Measurements from ENCODE around the gene ODAD4. TPM values are rescaled to one million over a fixed set of nuclear protein-coding genes. Genes with fewer than 3 reads are reported as not detected.
"Not testable (repeated sequence)": the region's sequence is repeated elsewhere in the genome, so short reads cannot be mapped to it uniquely, and the experiment has no call there.

ODAD4 gene
- total RNA-seq, 1 experiment from 2014 or later: 0.69 TPM

- H3K9me3 ChIP-seq (ENCODE audit: control insufficient read depth, insufficient read depth, low read depth, low read length): no peaks in the 10 kb centered on the region
- intact Hi-C loops (cut with micrococcal nuclease; ENCODE audit: unreplicated experiment): no loop called here
- BruUV-seq (replicated peaks): TSS peak; percentile 4
- H3K36me3 ChIP-seq (ENCODE audit: control insufficient read depth, insufficient read depth, low read length): no peaks in the 10 kb centered on the region; the same call in 1 of the 2 replicates
- TF ChIP-seq SIN3A (IDR thresholded peaks at IDR 0.05; ENCODE audit: borderline replicate concordance, insufficient read depth, low read depth, low read length) (no peak), REST (IDR thresholded peaks at IDR 0.05; ENCODE audit: insufficient read depth in 1 of 2, low read depth in 2 of 2, low read length in 1 of 2) (no peak), TCF7L2 (IDR thresholded peaks at IDR 0.05; ENCODE audit: low read depth, low read length) (no peak)
- H3K4me3 ChIP-seq (ENCODE audit: low read depth in 2 of 2, low read length in 2 of 2): no peak overlapping the region
- POLR2A ChIA-PET: no interaction called here
- CTCF ChIA-PET: no interaction called here
- no peaks in the 10 kb centered on the region for H3K27me3 ChIP-seq (ENCODE audit: control insufficient read depth, insufficient read depth, low read length)
- H3K4me1 ChIP-seq (ENCODE audit: control insufficient read depth, insufficient read depth, low read length): peaks cover 3% of the 10 kb centered on the region; the same call in 1 of the 2 replicates
- DNase-seq (ENCODE audit: low read depth, low spot score) (no peak), ATAC-seq (no peak)
- in situ Hi-C loops (cut with HindIII; ENCODE audit: low pct_unique_long_range_greater_than_20kb, low sequenced_read_pairs): no loop called here
- H3K27ac ChIP-seq (ENCODE audit: low read length): no peak overlapping the region
Observed at GRCh38 chr17:42010898-42011516, 80.6 kb downstream of the ODAD4 start.

- H3K36me3 ChIP-seq (ENCODE audit: control insufficient read depth, insufficient read depth, low read length); DNase-seq (ENCODE audit: low read depth, low spot score); ATAC-seq; H3K4me3 ChIP-seq (ENCODE audit: low read depth in 2 of 2, low read length in 2 of 2); H3K4me1 ChIP-seq (ENCODE audit: control insufficient read depth, insufficient read depth, low read length); intact Hi-C loops (cut with micrococcal nuclease; ENCODE audit: unreplicated experiment); CTCF ChIA-PET; H3K27ac ChIP-seq (ENCODE audit: low read length); BruUV-seq (replicated peaks); in situ Hi-C loops (cut with HindIII; ENCODE audit: low pct_unique_long_range_greater_than_20kb, low sequenced_read_pairs); H3K27me3 ChIP-seq (ENCODE audit: control insufficient read depth, insufficient read depth, low read length); H3K9me3 ChIP-seq (ENCODE audit: control insufficient read depth, insufficient read depth, low read depth, low read length): not testable (repeated sequence)
- POLR2A ChIA-PET: interaction anchor here (0.6 kb wide), 1 partner anchor 12 kb away, joined by 11 read pairs; no protein-coding TSS in a partner anchor
Observed at GRCh38 chr17:42012363-42012762, 81.9 kb downstream of the ODAD4 start.

- H3K4me1 ChIP-seq (ENCODE audit: control insufficient read depth, insufficient read depth, low read length); CTCF ChIA-PET; intact Hi-C loops (cut with micrococcal nuclease; ENCODE audit: unreplicated experiment); ATAC-seq; in situ Hi-C loops (cut with HindIII; ENCODE audit: low pct_unique_long_range_greater_than_20kb, low sequenced_read_pairs); DNase-seq (ENCODE audit: low read depth, low spot score); H3K9me3 ChIP-seq (ENCODE audit: control insufficient read depth, insufficient read depth, low read depth, low read length); POLR2A ChIA-PET; H3K4me3 ChIP-seq (ENCODE audit: low read depth in 2 of 2, low read length in 2 of 2); H3K36me3 ChIP-seq (ENCODE audit: control insufficient read depth, insufficient read depth, low read length); H3K27me3 ChIP-seq (ENCODE audit: control insufficient read depth, insufficient read depth, low read length); BruUV-seq (replicated peaks); H3K27ac ChIP-seq (ENCODE audit: low read length): not testable (repeated sequence)
Observed at GRCh38 chr17:42013740-42014139, 83.3 kb downstream of the ODAD4 start.

Other genes with a start within 250 kb of the ODAD4 start
- 747 TPM for gene EIF1, start 241.7 kb upstream of the ODAD4 start, total RNA-seq (2021; ENCODE audit: unreplicated experiment)
- gene GAST, start 218.3 kb upstream of the ODAD4 start, total RNA-seq (2021; ENCODE audit: unreplicated experiment): not detected
- 11.6 TPM for gene HAP1, start 196.0 kb upstream of the ODAD4 start, total RNA-seq (2021; ENCODE audit: unreplicated experiment)
- gene JUP, start 143.9 kb upstream of the ODAD4 start, total RNA-seq (2021; ENCODE audit: unreplicated experiment): 352 TPM
- gene P3H4, start 118.7 kb upstream of the ODAD4 start, total RNA-seq (2021; ENCODE audit: unreplicated experiment): 58.9 TPM
- gene FKBP10, start 117.6 kb upstream of the ODAD4 start, total RNA-seq (2021; ENCODE audit: unreplicated experiment): 190 TPM
- 118 TPM for gene NT5C3B, start 94.4 kb upstream of the ODAD4 start, total RNA-seq (2021; ENCODE audit: unreplicated experiment)
- gene KLHL10, start 92.8 kb upstream of the ODAD4 start, total RNA-seq (2021; ENCODE audit: unreplicated experiment): not detected
- 12.5 TPM for gene KLHL11, start 65.2 kb upstream of the ODAD4 start, total RNA-seq (2021; ENCODE audit: unreplicated experiment)
- gene ACLY, start 11.7 kb upstream of the ODAD4 start, total RNA-seq (2021; ENCODE audit: unreplicated experiment): 225 TPM
- gene CNP, start 36.2 kb downstream of the ODAD4 start, total RNA-seq (2021; ENCODE audit: unreplicated experiment): 79.9 TPM
- 72.0 TPM for gene DNAJC7, start 86.8 kb downstream of the ODAD4 start, total RNA-seq (2021; ENCODE audit: unreplicated experiment)
- gene NKIRAS2, start 89.5 kb downstream of the ODAD4 start, total RNA-seq (2021; ENCODE audit: unreplicated experiment): 22.4 TPM
- 0.74 TPM for gene C17orf113, start 120.0 kb downstream of the ODAD4 start, total RNA-seq (2021; ENCODE audit: unreplicated experiment)
- gene ZNF385C, start 167.9 kb downstream of the ODAD4 start, total RNA-seq (2021; ENCODE audit: unreplicated experiment): 0.21 TPM
- 9.7 TPM for gene DHX58, start 182.1 kb downstream of the ODAD4 start, total RNA-seq (2021; ENCODE audit: unreplicated experiment)
- gene KAT2A, start 190.8 kb downstream of the ODAD4 start, total RNA-seq (2021; ENCODE audit: unreplicated experiment): 67.0 TPM
- not detected for gene HSPB9, start 192.2 kb downstream of the ODAD4 start, total RNA-seq (2021; ENCODE audit: unreplicated experiment)
- gene RAB5C, start 224.4 kb downstream of the ODAD4 start, total RNA-seq (2021; ENCODE audit: unreplicated experiment): 141 TPM

Data from Panc1 (cell line).